OCI-LY1 (cell line): ENCODE data around the gene FDXACB1.

ENCODE experiments used
- H2AFZ ChIP-seq: fragments of 200-600 bp; sonication (generic), shearing (Covaris generic); 2 replicates; pipeline ENCODE4 v1.6.0; 2014; ENCODE audit warnings: antibody characterized with exemption, mild to moderate bottlenecking, low read length
- H3F3A ChIP-seq: fragments of 200-600 bp; sonication (generic), shearing (Covaris generic); 2 replicates; pipeline ENCODE4 v1.6.0; 2014; ENCODE audit warnings: mild to moderate bottlenecking, antibody characterized with exemption, low read length, moderate library complexity; ENCODE audit not compliant: insufficient read depth
- H3K27ac ChIP-seq: fragments of 200-600 bp; sonication (generic); 2 replicates; pipeline ENCODE4 v1.5.1; 2014; ENCODE audit warnings: low read length, mixed run types, mild to moderate bottlenecking, low read depth; ENCODE audit not compliant: poor library complexity, severe bottlenecking
- H3K27me3 ChIP-seq: fragments of 200-600 bp; sonication (generic); 2 replicates; pipeline ENCODE4 v1.6.0; 2014; ENCODE audit warnings: antibody characterized with exemption, mild to moderate bottlenecking, low read length, moderate library complexity; ENCODE audit not compliant: insufficient read depth
- H3K36me3 ChIP-seq: fragments of 200-600 bp; sonication (generic); 2 replicates; pipeline ENCODE4 v1.6.1; 2014; ENCODE audit warnings: mild to moderate bottlenecking, antibody characterized with exemption, low read length, moderate library complexity, mixed read lengths; ENCODE audit not compliant: insufficient read depth
- H3K4me1 ChIP-seq: fragments of 200-600 bp; sonication (generic); 2 replicates; pipeline ENCODE4 v1.5.1; 2014; ENCODE audit warnings: mild to moderate bottlenecking, low read length, moderate library complexity; ENCODE audit not compliant: insufficient read depth, severe bottlenecking
- H3K4me2 ChIP-seq: fragments of 200-600 bp; sonication (generic), shearing (Covaris generic); 2 replicates; pipeline ENCODE4 v1.6.1; 2014; ENCODE audit warnings: low read length
- H3K4me3 ChIP-seq: fragments of 200-600 bp; sonication (generic); 2 replicates; pipeline ENCODE4 v1.5.1; 2014; ENCODE audit warnings: low read length, low read depth, mild to moderate bottlenecking, mixed read lengths; ENCODE audit not compliant: poor library complexity, severe bottlenecking
- H3K79me2 ChIP-seq: fragments of 200-600 bp; shearing (Covaris generic); 2 replicates; pipeline ENCODE4 v1.6.1; 2016; ENCODE audit warnings: mixed run types, low read length, mixed read lengths; ENCODE audit not compliant: insufficient read depth
- H3K9ac ChIP-seq: fragments of 200-600 bp; sonication (generic), shearing (Covaris generic); 2 replicates; pipeline ENCODE4 v1.6.1; 2014; ENCODE audit warnings: mild to moderate bottlenecking, low read length, mixed read lengths
- H3K9me2 ChIP-seq: fragments of 200-600 bp; sonication (generic), shearing (Covaris generic); 2 replicates; pipeline ENCODE4 v1.6.1; 2014; ENCODE audit warnings: low read depth, mild to moderate bottlenecking, low read length, mixed read lengths
- H3K9me3 ChIP-seq: fragments of 200-600 bp; shearing (Covaris generic); 2 replicates; pipeline ENCODE4 v1.6.1; 2014; ENCODE audit warnings: low read length, mixed read lengths
- H4K20me1 ChIP-seq: fragments of 200-600 bp; sonication (generic), shearing (Covaris generic); 2 replicates; pipeline ENCODE4 v1.6.0; 2016; ENCODE audit warnings: mild to moderate bottlenecking, low read length; ENCODE audit not compliant: insufficient read depth
- CTCF ChIP-seq: fragments of 200-600 bp; sonication (generic), shearing (Covaris generic); IDR thresholded peaks from 2 replicates; pipeline ENCODE4 v1.5.1; 2017; ENCODE audit warnings: mild to moderate bottlenecking, antibody characterized with exemption, low read length, moderate library complexity, mixed read lengths
- EZH2 ChIP-seq: fragments of 200-600 bp; sonication (generic), shearing (Covaris generic); IDR thresholded peaks from 2 replicates; pipeline ENCODE4 v1.8.0; 2017; ENCODE audit warnings: borderline replicate concordance, mixed run types, mild to moderate bottlenecking, antibody characterized with exemption, low read length, moderate library complexity, mixed read lengths

The FDXACB1 gene

GRCh38 chr11:111923951-111924350 is 45.0 kb upstream of the FDXACB1 start:
- Histone ChIP-seq H3K36me3 (no peaks in the 10 kb centered on the region), H3K4me3 (no peak overlapping the region), H2AFZ (no peak overlapping the region), H3K9me2 (no peaks in the 10 kb centered on the region), H4K20me1 (no peaks in the 10 kb centered on the region), H3K27me3 (no peaks in the 10 kb centered on the region), H3F3A (no peaks in the 10 kb centered on the region), H3K9ac (no peak overlapping the region), H3K79me2 (no peaks in the 10 kb centered on the region), H3K4me1 (peaks cover 24% of the 10 kb centered on the region), H3K4me2 (no peak overlapping the region), H3K9me3 (no peaks in the 10 kb centered on the region), H3K27ac (no peak overlapping the region)
- TF ChIP-seq CTCF = no peak
- TF ChIP-seq EZH2 = no peak

GRCh38 chr11:111923351-111923788 is 44.4 kb upstream of the FDXACB1 start:
- no peak overlapping the region for H3K9ac ChIP-seq

GRCh38 chr11:111922803-111923202 is 43.8 kb upstream of the FDXACB1 start:
- H3K27me3 ChIP-seq = no peaks in the 10 kb centered on the region
- H3K79me2 ChIP-seq = no peaks in the 10 kb centered on the region
- TF ChIP-seq CTCF = no peak
- TF ChIP-seq EZH2 = no peak
- peaks cover 23% of the 10 kb centered on the region for H3K4me1 ChIP-seq
- H3K9ac ChIP-seq = no peak overlapping the region
- no peaks in the 10 kb centered on the region for H3K36me3 ChIP-seq
- no peaks in the 10 kb centered on the region for H3K9me2 ChIP-seq
- H3F3A ChIP-seq = no peaks in the 10 kb centered on the region
- H3K27ac ChIP-seq = no peak overlapping the region
- H2AFZ ChIP-seq = no peak overlapping the region
- no peak overlapping the region for H3K4me3 ChIP-seq
- H3K9me3 ChIP-seq = no peaks in the 10 kb centered on the region
- H3K4me2 ChIP-seq = no peak overlapping the region
- H4K20me1 ChIP-seq = no peaks in the 10 kb centered on the region

More at GRCh38 chr11:111923351-111923788, 44.4 kb upstream of the FDXACB1 start:
- H3K27me3 ChIP-seq = no peaks in the 10 kb centered on the region
- no peak overlapping the region for H3K4me2 ChIP-seq
- no peak for TF ChIP-seq CTCF
- TF ChIP-seq EZH2 = no peak
- no peaks in the 10 kb centered on the region for H3F3A ChIP-seq
- no peaks in the 10 kb centered on the region for H3K79me2 ChIP-seq
- no peak overlapping the region for H3K4me3 ChIP-seq
- H3K4me1 ChIP-seq = peaks cover 24% of the 10 kb centered on the region
- no peaks in the 10 kb centered on the region for H4K20me1 ChIP-seq
- no peaks in the 10 kb centered on the region for H3K9me2 ChIP-seq
- no peak overlapping the region for H3K27ac ChIP-seq
- H3K9me3 ChIP-seq = no peaks in the 10 kb centered on the region
- no peaks in the 10 kb centered on the region for H3K36me3 ChIP-seq
- H2AFZ ChIP-seq = no peak overlapping the region
